GM23338 (cell line): ENCODE measurements around the gene AKAP1. TPM values are rescaled to one million over a fixed set of nuclear protein-coding genes. Genes with fewer than 3 reads are reported as not detected.

Experiments used
- ATAC-seq: fragments of 200-7000 bp; cut with Tn5 transposase; 3 replicates; pipeline ENCODE4 v1.9.1; 2020
- DNase-seq: peaks from one replicate; pipeline ENCODE4 v3.0.0-alpha.2; 2015; ENCODE audit warnings: low spot score
- H2AFZ ChIP-seq: fragments of 200-600 bp; sonication (generic); 2 replicates; pipeline ENCODE4 v1.8.0; 2016; ENCODE audit warnings: antibody characterized with exemption, mild to moderate bottlenecking, moderate library complexity
- H3F3A ChIP-seq: fragments of 200-600 bp; sonication (generic); replicated peaks from 2 replicates; pipeline ENCODE4 v1.8.0; 2017; ENCODE audit warnings: antibody characterized with exemption, mixed run types, low read depth
- H3K27ac ChIP-seq: fragments of 200-600 bp; sonication (generic); 2 replicates; pipeline ENCODE4 v1.6.1; 2016; ENCODE audit warnings: low read depth
- H3K27me3 ChIP-seq: fragments of 200-600 bp; sonication (generic); 2 replicates; pipeline ENCODE4 v1.8.0; 2016; ENCODE audit warnings: mild to moderate bottlenecking, mixed run types, moderate library complexity; ENCODE audit not compliant: insufficient read depth
- H3K36me3 ChIP-seq: fragments of 200-600 bp; sonication (generic); 2 replicates; pipeline ENCODE4 v1.8.0; 2016; ENCODE audit warnings: mild to moderate bottlenecking; ENCODE audit not compliant: insufficient read depth
- H3K4me1 ChIP-seq: fragments of 200-600 bp; sonication (generic); 2 replicates; pipeline ENCODE4 v1.8.0; 2016; ENCODE audit warnings: mild to moderate bottlenecking, moderate library complexity; ENCODE audit not compliant: insufficient read depth
- H3K4me2 ChIP-seq: fragments of 200-600 bp; sonication (generic); 2 replicates; pipeline ENCODE4 v1.7.1; 2017; ENCODE audit warnings: mixed run types
- H3K4me3 ChIP-seq: fragments of 200-600 bp; sonication (generic); 2 replicates; pipeline ENCODE4 v1.6.1; 2016; ENCODE audit warnings: mixed run types
- H3K79me2 ChIP-seq: fragments of 200-600 bp; sonication (generic); replicated peaks from 2 replicates; pipeline ENCODE4 v1.8.0; 2017; ENCODE audit warnings: mild to moderate bottlenecking; ENCODE audit not compliant: insufficient read depth
- H3K9me2 ChIP-seq: fragments of 200-600 bp; sonication (generic); 2 replicates; pipeline ENCODE4 v1.8.0; 2017; ENCODE audit not compliant: insufficient read depth
- H4K20me1 ChIP-seq: fragments of 200-600 bp; sonication (generic); replicated peaks from 2 replicates; pipeline ENCODE4 v1.8.0; 2017; ENCODE audit warnings: mild to moderate bottlenecking; ENCODE audit not compliant: insufficient read depth
- H3K27ac Mint-ChIP-seq: 2 replicates; pipeline ENCODE4 v1.8.0; 2020; ENCODE audit warnings: inconsistent platforms, mild to moderate bottlenecking, moderate library complexity, mixed read lengths
- H3K27me3 Mint-ChIP-seq: 3 replicates; pipeline ENCODE4 v1.8.0; 2022; ENCODE audit warnings: low read depth, mild to moderate bottlenecking, moderate library complexity, mixed read lengths, inconsistent platforms; ENCODE audit not compliant: insufficient read depth, poor library complexity
- H3K36me3 Mint-ChIP-seq: 3 replicates; pipeline ENCODE4 v1.8.0; 2021; ENCODE audit warnings: low read depth, mild to moderate bottlenecking, inconsistent platforms, moderate library complexity, mixed read lengths
- H3K4me1 Mint-ChIP-seq: 3 replicates; pipeline ENCODE4 v1.8.0; 2020; ENCODE audit warnings: mild to moderate bottlenecking, inconsistent platforms, mixed read lengths
- H3K4me3 Mint-ChIP-seq: 3 replicates; pipeline ENCODE4 v1.8.0; 2021; ENCODE audit warnings: moderate library complexity, mild to moderate bottlenecking, inconsistent platforms, mixed read lengths
- H3K9me3 Mint-ChIP-seq: 3 replicates; pipeline ENCODE4 v1.8.0; 2020; ENCODE audit warnings: moderate library complexity, mild to moderate bottlenecking, inconsistent platforms, mixed read lengths
- CREB1 ChIP-seq: fragments of 250-450 bp; sonication (Bioruptor Pico); IDR thresholded peaks from 2 replicates; pipeline ENCODE4 v1.5.0; 2020; ENCODE audit warnings: low read depth, mild to moderate bottlenecking, moderate library complexity
- CTCF ChIP-seq, 2 experiments: fragments of 200-600 bp in 1 of 2; sonication (generic) in 1 of 2; conservative IDR thresholded peaks; 2 replicates each; pipeline versions ENCODE4 v1.5.1 to v1.6.1; 2016 to 2017; ENCODE audit warnings: antibody characterized with exemption in 2 of 2, low read depth in 2 of 2, mild to moderate bottlenecking in 2 of 2, moderate library complexity in 1 of 2
- EZH2 ChIP-seq: fragments of 200-600 bp; sonication (generic); IDR thresholded peaks from one replicate; pipeline ENCODE4 v1.8.0; 2017; ENCODE audit warnings: antibody characterized with exemption, mild to moderate bottlenecking, low read depth; ENCODE audit not compliant: unreplicated experiment
- EZH2phosphoT487 ChIP-seq: fragments of 200-600 bp; sonication (generic); IDR thresholded peaks from one replicate; pipeline ENCODE4 v1.8.1; 2018; ENCODE audit warnings: antibody characterized with exemption; ENCODE audit not compliant: unreplicated experiment
- JUNB ChIP-seq: IDR thresholded peaks from one replicate; pipeline ENCODE4 v1.6.1; 2016; ENCODE audit warnings: antibody characterized with exemption; ENCODE audit not compliant: unreplicated experiment
- NANOG ChIP-seq: IDR thresholded peaks from 2 replicates; pipeline ENCODE4 v1.6.1; 2016; ENCODE audit warnings: antibody characterized with exemption, borderline replicate concordance
- POLR2AphosphoS5 ChIP-seq: IDR thresholded peaks from 2 replicates; pipeline ENCODE4 v1.6.1; 2016; ENCODE audit warnings: antibody characterized with exemption, low read depth
- ZNF114 ChIP-seq: fragments of 250-450 bp; sonication (Bioruptor Pico); IDR thresholded peaks from 2 replicates; pipeline ENCODE4 v1.5.0; 2020; ENCODE audit warnings: mild to moderate bottlenecking, moderate library complexity
- ZNF462 ChIP-seq: fragments of 250-450 bp; sonication (Bioruptor Pico); IDR thresholded peaks from 2 replicates; pipeline ENCODE4 v1.5.0; 2020; ENCODE audit warnings: mild to moderate bottlenecking, moderate library complexity
- polyA plus RNA-seq: library from polyadenylated mRNA; unstranded; fragments of >200 nt; fragmentation: Nextera tagmentation; extraction: Ambion mirVana; gene quantifications from 2 replicates; pipeline ENCODE4 v1.2.1, GENCODE V29; 2016
- total RNA-seq: library from RNA; depleted of rRNA; stranded (reverse); fragments of >200 nt; shearing (Covaris generic); gene quantifications from 2 replicates; pipeline ENCODE4 v1.2.3, GENCODE V29; 2014

AKAP1 gene
- total and polyA plus RNA-seq, 2 experiments from 2014 or later = 19.6 to 45.9 TPM

DNA sequence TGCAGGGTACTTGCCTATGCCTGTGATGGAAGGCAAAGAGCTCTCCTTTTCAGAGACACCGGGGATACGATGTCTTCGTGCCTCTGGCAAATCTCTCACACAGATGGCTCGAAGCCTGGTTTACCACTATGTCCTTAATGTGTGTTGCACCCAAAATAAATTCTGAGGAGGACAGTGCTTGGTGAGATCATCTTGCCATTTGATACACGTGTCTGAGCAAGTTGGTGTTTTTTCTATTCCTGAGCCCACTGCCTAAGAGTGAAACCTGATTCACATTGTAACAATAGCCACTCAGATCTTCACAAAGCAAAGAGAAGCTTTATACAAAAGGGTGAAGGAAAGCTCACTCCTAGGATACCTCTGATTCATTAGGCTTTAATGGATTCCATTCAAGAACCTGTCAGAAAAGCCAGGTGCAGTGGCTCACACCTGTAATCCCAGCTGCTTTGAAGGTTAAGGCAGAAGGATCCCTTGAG is 33.1 kb upstream of the AKAP1 start:
- no peaks in the 10 kb centered on the region for H3K36me3 Mint-ChIP-seq
- TF ChIP-seq CREB1 = no peak
- no peak for TF ChIP-seq CTCF (conservative IDR thresholded peaks at IDR 0.05; ENCODE audit: low read depth in 2 of 2)
- TF ChIP-seq EZH2 = no peak
- TF ChIP-seq EZH2phosphoT487 = no peak
- Histone ChIP-seq H3K36me3 (no peaks in the 10 kb centered on the region), H3K27me3 (no peaks in the 10 kb centered on the region), H2AFZ (no peak overlapping the region), H3K9me2 (no peaks in the 10 kb centered on the region), H4K20me1 (no peaks in the 10 kb centered on the region; the same call in 1 of the 2 replicates), H3K79me2 (no peaks in the 10 kb centered on the region), H3F3A (no peaks in the 10 kb centered on the region), H3K4me1 (peaks cover 8% of the 10 kb centered on the region; the same call in 1 of the 2 replicates), H3K27ac (no peak overlapping the region), H3K4me3 (no peak overlapping the region), H3K4me2 (no peak overlapping the region)
- H3K9me3 Mint-ChIP-seq = no peaks in the 10 kb centered on the region
- peak; percentile 64 for ATAC-seq
- H3K4me1 Mint-ChIP-seq = peaks cover 12% of the 10 kb centered on the region; the same call in 2 of the 3 replicates
- no peak overlapping the region for H3K27ac Mint-ChIP-seq
- peak; percentile 18 for DNase-seq
- H3K27me3 Mint-ChIP-seq = peaks cover 4% of the 10 kb centered on the region
- no peak overlapping the region for H3K4me3 Mint-ChIP-seq

DNA sequence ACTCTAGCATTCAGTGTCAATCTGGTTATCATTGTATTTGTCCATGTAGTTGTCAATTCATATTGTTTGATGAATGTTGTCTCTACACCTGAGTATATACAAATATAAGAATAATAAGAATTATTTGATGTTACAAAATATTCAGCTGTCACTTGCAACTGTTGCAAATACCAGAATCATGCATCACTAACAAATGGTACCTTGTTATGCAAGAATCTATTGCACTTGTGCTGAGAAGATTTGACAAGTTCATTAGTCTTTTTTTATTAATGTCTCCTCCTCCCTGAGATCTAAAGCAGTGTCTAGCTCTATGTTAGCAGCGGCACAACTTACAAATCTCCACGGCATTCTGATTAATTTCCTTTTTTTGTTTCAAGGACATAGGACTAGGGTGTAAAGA is 22.2 kb upstream of the AKAP1 start:
- Histone ChIP-seq H3K79me2 (no peaks in the 10 kb centered on the region), H3K9me2 (0 out of 2 replicates have a peak, but pooled peaks cover 8% of the 10 kb centered on the region), H3F3A (no peaks in the 10 kb centered on the region), H3K27me3 (no peaks in the 10 kb centered on the region), H3K4me2 (no peak overlapping the region), H3K4me3 (no peak overlapping the region), H3K27ac (no peak overlapping the region), H3K4me1 (peaks cover 4% of the 10 kb centered on the region), H4K20me1 (no peaks in the 10 kb centered on the region), H2AFZ (no peak overlapping the region), H3K36me3 (no peaks in the 10 kb centered on the region)
- DNase-seq (no peak), ATAC-seq (no peak)
- Mint-ChIP-seq H3K27me3 (peaks cover 2% of the 10 kb centered on the region), H3K4me3 (no peak overlapping the region), H3K36me3 (no peaks in the 10 kb centered on the region), H3K27ac (no peak overlapping the region), H3K9me3 (no peaks in the 10 kb centered on the region), H3K4me1 (peaks cover 7% of the 10 kb centered on the region)
- TF ChIP-seq NANOG (no peak), POLR2AphosphoS5 (no peak), EZH2 (no peak), JUNB (no peak), ZNF462 (CRISPR knock-in tag) (no peak), CREB1 (no peak), ZNF114 (CRISPR knock-in tag) (no peak), CTCF (conservative IDR thresholded peaks at IDR 0.05; ENCODE audit: low read depth in 2 of 2) (no peak)
